ENCODE measurements around the gene C11orf58.

The C11orf58 gene

GRCh38 chr11:16738193-16738946, at the start of gene C11orf58:
C11orf58 (plus strand) TSS chr11:16738647; CDS start chr11:16738779, 132 bp downstream.
- peak; percentile 86 for DNase-seq

DNA sequence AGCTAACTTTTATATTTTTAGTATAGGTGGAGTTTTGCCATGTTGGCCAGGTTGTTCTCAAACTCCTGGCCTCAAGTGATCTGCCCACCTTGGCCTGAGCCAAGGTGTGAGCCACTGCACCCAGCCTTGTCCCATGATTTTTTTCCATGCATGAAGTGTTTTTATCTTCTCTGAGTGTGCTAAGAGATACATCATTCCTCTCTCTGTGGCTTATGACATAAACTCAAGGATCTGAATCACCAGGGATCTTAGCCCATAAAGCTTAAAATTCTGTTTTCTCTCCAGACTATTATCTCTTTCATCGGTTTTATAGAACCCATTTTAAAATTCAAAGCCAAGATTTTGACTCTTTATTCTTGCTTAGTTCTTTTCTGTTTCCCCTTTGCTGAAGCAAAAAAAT, 48.4 kb upstream of the C11orf58 start:
- DNase-seq: no peak

DNA sequence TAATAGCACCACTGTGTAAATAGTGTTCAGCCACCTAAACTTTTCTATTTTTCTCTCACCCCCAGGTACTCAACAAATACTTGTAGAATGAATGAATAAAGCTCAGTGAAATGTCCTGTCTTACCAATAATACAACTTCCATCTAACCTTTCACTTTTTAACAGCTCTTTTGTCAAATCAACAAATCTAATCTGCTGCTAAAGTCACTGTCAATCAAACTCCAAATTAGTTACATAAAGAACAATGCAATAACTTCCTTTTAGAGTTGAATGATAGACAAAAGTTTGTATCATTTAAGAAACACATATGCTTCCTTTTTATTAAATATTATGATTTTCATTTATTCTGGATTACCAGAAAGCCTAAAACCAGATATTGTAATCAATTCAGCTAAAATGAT, 34.7 kb upstream of the C11orf58 start:
- no peak for DNase-seq

GRCh38 chr11:16713594-16713993, 24.9 kb upstream of the C11orf58 start:
- no peak for DNase-seq

DNA sequence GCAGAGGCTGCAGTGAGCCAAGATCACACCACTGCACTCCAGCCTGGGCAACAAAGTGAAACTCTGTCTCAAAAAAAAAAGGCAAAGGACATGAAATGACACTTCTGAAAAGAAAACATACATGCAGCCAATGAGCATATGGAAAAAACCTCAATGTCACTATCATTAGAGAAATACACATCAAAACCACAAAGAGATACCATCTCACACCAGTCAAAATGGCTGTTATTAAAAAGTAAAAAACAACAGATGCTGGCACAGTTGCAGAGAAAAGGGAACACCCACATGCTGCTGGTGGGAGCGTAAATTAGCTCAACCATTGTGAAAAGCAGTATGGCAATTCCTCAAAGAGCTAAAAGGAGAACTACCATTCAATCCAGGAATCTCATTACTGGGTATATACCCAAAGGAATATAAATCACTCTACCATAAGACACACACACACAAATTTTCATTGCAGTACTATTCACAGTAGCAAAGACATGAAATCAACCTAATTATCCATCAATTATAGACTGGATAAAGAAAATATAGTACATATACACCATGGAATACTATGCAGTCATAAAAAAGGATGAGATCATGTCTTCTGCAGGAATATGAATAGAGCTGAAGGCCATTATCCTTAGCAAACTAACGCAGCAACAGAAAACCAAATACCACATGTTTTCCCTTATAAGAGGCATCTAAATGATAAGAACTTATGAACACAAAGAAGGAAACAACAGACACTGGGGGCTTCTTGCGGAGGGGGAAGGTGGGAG, 15.7 kb upstream of the C11orf58 start:
- no peak for DNase-seq

- DNase-seq: no peak
Measured at GRCh38 chr11:16727806-16728205, 10.6 kb upstream of the C11orf58 start.

GRCh38 chr11:16737818-16738192, 642 bp upstream of the C11orf58 start:
- DNase-seq: no peak

GRCh38 chr11:16738947-16739815, 734 bp downstream of the C11orf58 start:
- DNase-seq: no peak

GRCh38 chr11:16741473-16741872, 3.0 kb downstream of the C11orf58 start:
- DNase-seq: no peak

- DNase-seq: no peak
Measured at GRCh38 chr11:16743478-16743877, 5.0 kb downstream of the C11orf58 start.

DNA sequence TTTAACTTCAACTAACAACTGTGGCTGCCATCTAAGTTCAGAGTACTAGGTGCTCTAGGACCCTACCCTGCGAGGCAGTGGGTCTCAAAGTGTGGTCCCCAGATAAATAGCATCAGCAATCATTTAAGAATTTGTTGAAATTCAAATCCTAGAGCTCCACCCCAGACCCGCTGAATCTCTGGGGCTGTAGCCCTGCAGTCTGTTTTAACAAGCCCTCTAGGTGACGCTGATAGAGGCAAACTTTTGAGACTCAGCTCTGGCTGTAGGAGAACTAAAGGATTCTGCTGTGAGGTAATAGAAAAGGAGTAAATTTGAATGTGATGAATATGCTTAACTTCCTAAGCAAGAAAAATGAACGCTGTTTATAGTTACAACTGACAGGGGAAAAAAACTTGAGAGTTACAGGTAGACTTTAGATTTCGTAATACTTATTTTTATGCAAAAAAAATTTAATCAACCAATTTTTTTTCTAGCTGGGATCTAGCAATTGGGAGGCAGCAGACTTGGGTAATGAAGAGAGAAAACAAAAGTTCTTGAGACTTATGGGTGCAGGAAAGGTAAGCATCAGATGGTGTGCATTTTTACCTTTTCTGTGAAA, 5.8 kb downstream of the C11orf58 start:
- no peak for DNase-seq

DNA sequence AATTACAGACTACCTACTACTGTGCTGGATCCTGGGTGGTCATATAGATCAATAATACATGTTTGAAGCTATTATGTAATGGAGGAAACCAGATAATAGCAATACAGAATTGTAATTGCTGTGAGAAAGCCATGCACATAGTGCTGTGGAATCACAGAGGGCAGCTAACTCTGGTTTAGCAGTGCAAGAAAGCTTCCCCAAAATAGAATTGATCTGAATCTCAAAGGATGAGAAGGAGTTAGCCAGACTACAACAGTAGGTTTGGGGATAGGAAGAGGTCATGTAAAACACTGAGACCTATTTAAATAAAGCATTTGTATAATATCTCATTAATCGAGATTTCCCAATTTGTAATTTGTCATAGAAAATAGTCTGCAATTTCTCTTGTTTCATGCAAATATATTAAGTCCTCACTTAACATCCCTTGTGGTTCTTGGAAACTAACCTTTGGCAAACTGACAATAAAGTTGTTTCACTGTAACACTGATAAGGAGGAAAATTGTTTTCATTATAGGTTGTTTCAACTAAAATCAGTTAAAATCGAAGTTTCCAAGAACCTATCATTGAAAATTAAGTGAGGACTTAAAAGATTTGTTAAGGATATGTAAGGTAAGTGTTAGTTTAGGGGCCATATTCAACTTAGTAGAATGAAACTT, 7.6 kb downstream of the C11orf58 start:
- DNase-seq: no peak

DNA sequence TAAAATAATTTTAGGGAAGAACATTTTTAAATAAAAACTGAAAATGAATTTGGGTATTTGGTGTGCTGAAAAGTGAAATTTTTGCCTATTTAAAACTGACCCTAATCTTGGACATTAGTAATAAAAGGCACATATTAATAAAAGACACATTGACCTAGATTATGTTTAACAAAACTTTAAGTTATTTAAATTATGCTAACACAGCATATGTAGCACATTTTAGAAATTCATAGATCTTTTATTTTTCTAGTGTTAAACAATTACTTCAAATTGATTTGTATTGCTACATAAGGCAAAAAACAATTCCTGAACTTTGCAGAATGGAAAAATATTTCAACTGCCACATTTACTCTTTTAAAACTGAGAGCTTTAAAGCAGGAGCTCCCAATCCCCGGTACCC, 10.6 kb downstream of the C11orf58 start:
- no peak for DNase-seq

GRCh38 chr11:16749666-16750065, 11.2 kb downstream of the C11orf58 start:
- no peak for DNase-seq

GRCh38 chr11:16750417-16750816, 12.0 kb downstream of the C11orf58 start:
- DNase-seq: no peak

DNA sequence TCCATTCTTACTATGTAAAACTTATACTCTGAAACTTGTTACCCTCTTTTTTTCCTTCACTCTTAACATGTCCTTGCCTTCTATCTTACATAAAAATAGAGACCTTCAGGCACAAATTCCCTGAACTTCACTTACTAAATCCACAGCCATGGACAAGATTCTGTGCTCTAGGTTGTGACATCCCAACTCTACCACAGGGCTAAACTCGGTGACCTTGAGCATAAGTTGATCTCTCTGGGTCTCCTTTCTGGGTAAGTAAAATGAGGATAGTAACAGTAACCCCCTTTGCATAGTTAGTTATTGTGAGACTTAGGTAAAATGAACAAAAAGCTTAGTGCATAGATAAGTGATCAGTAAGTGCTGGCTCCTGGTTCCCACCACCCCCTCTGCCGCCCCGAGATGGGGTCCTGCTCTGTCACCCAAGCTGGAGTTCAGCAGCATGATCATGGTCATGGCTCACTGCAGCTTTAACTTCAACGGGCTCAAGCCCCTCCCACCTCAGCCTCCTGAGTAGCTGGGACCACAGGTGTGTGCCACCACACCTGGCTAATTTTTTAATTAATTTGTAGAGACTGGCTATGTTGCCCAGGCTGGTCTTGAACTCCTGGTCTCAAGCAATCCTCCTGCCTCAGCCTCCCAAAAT, 20.1 kb downstream of the C11orf58 start:
- no peak for DNase-seq

GRCh38 chr11:16759857-16760508, 21.5 kb downstream of the C11orf58 start:
- DNase-seq: no peak

GRCh38 chr11:16763746-16764145, 25.3 kb downstream of the C11orf58 start:
- no peak for DNase-seq

DNA sequence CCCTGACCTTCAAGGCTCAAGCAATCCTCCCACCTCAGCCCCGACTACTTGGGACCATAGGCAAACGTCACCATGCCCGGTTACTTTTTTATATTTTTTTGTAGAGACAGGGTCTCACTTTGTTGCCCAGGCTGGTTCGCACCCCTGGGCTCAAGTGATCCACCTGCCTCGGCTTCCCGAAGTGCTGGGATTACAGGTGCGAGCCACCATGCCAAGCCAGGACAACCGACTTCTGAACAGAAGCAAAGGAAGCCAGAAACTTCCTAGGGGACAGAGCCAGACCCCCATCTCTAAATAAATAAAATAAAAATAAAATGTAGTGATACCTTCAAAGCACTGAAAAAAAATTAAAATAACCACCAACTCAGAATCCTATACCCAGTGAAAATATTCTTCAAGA, 26.4 kb downstream of the C11orf58 start:
- DNase-seq: no peak

- DNase-seq: no peak
Measured at GRCh38 chr11:16767137-16767536, 28.7 kb downstream of the C11orf58 start.

GRCh38 chr11:16767957-16768356, 29.5 kb downstream of the C11orf58 start:
- DNase-seq: no peak

Measured in NCI-H2171 treated with DMSO at 0.1 percent for 48 hours (cell line).